Measurements from ENCODE around the gene JMJD4. TPM values are rescaled to one million over a fixed set of nuclear protein-coding genes. Genes with fewer than 3 reads are reported as not detected.

The JMJD4 gene
- total RNA-seq, 1 experiment from 2014 or later: 14.3 TPM

- Histone ChIP-seq H3K79me2 (ENCODE audit: insufficient read depth, low read length) (no peaks in the 10 kb centered on the region), H4K20me1 (ENCODE audit: insufficient read depth) (no peaks in the 10 kb centered on the region), H3K4me2 (ENCODE audit: low read length) (no peak overlapping the region), H3K9me2 (ENCODE audit: insufficient read depth) (no peaks in the 10 kb centered on the region), H3K4me3 (replicated peaks in 1 of 2; ENCODE audit: low read depth in 1 of 2, low read length in 2 of 2) (no peak overlapping the region), H3K36me3 (ENCODE audit: control insufficient read depth in 1 of 2, insufficient read depth in 2 of 2, low read length in 2 of 2) (0 out of 4 replicates have a peak, but pooled peaks cover 0 to 3% of the 10 kb centered on the region in 2 experiments), H2AFZ (ENCODE audit: low read depth, low read length, poor library complexity, severe bottlenecking) (no peak overlapping the region), H3K27ac (ENCODE audit: low read depth, low read length) (no peak overlapping the region), H3K9ac (ENCODE audit: low read length) (no peak overlapping the region), H3K27me3 (ENCODE audit: insufficient read depth, low read length) (no peaks in the 10 kb centered on the region), H3K9me3 (ENCODE audit: control insufficient read depth in 1 of 2, insufficient read depth in 1 of 2, low read depth in 1 of 2, low read length in 2 of 2) (no peaks in the 10 kb centered on the region), H3K4me1 (ENCODE audit: control insufficient read depth in 1 of 2, insufficient read depth in 2 of 2, low read length in 2 of 2) (no peaks in the 10 kb centered on the region)
- ATAC-seq (no peak), DNase-seq (ENCODE audit: low read depth, low spot score) (no peak)
- TF ChIP-seq POLR2A (IDR thresholded peaks at IDR 0.05; ENCODE audit: borderline replicate concordance, extremely low read depth, insufficient read depth, insufficient read length) (no peak), YY1 (IDR thresholded peaks at IDR 0.05; ENCODE audit: extremely low read depth, insufficient replicate concordance, low read depth, low read length) (no peak), ATF3 (IDR thresholded peaks at IDR 0.05) (no peak), POLR2AphosphoS5 (IDR thresholded peaks at IDR 0.05; ENCODE audit: low read depth, low read length) (no peak), RAD21 (IDR thresholded peaks at IDR 0.05; ENCODE audit: low read depth) (no peak), SP1 (IDR thresholded peaks at IDR 0.05; ENCODE audit: low read depth) (no peak), ELF1 (IDR thresholded peaks at IDR 0.05; ENCODE audit: borderline replicate concordance, low read depth) (no peak), ZFX (IDR thresholded peaks at IDR 0.05) (no peak), SIN3A (IDR thresholded peaks at IDR 0.05; ENCODE audit: low read depth) (no peak)
- ChIA-PET RAD21 (ENCODE audit: low non-redundant PET in 1 of 2, low total read pairs in 2 of 2, uncharacterized antibody in 2 of 2, unreplicated experiment in 2 of 2) (no interaction called here), POLR2A (no interaction called here), CTCF (no interaction called here)
- intact Hi-C loops (cut with micrococcal nuclease): no loop called here
- no TSS peak for BruUV-seq (replicated peaks)
Observed at GRCh38 chr1:227779021-227779441, 43.9 kb upstream of the JMJD4 start.

- Histone ChIP-seq H3K36me3 (ENCODE audit: control insufficient read depth in 1 of 2, insufficient read depth in 2 of 2, low read length in 2 of 2) (0 out of 4 replicates have a peak, but pooled peaks cover 0 to 3% of the 10 kb centered on the region in 2 experiments), H3K79me2 (ENCODE audit: insufficient read depth, low read length) (no peaks in the 10 kb centered on the region), H3K27me3 (ENCODE audit: insufficient read depth, low read length) (no peaks in the 10 kb centered on the region), H3K4me3 (replicated peaks in 1 of 2; ENCODE audit: low read depth in 1 of 2, low read length in 2 of 2) (no peak overlapping the region), H3K4me2 (ENCODE audit: low read length) (no peak overlapping the region), H2AFZ (ENCODE audit: low read depth, low read length, poor library complexity, severe bottlenecking) (no peak overlapping the region), H3K9ac (ENCODE audit: low read length) (no peak overlapping the region), H4K20me1 (ENCODE audit: insufficient read depth) (no peaks in the 10 kb centered on the region), H3K27ac (ENCODE audit: low read depth, low read length) (no peak overlapping the region), H3K4me1 (ENCODE audit: control insufficient read depth in 1 of 2, insufficient read depth in 2 of 2, low read length in 2 of 2) (no peaks in the 10 kb centered on the region), H3K9me2 (ENCODE audit: insufficient read depth) (no peaks in the 10 kb centered on the region), H3K9me3 (ENCODE audit: control insufficient read depth in 1 of 2, insufficient read depth in 1 of 2, low read depth in 1 of 2, low read length in 2 of 2) (no peaks in the 10 kb centered on the region)
- ChIA-PET POLR2A (no interaction called here), RAD21 (ENCODE audit: low non-redundant PET in 1 of 2, low total read pairs in 2 of 2, uncharacterized antibody in 2 of 2, unreplicated experiment in 2 of 2) (no interaction called here), CTCF (no interaction called here)
- intact Hi-C loops (cut with micrococcal nuclease): no loop called here
- no peak for DNase-seq (ENCODE audit: low read depth, low spot score)
- ATAC-seq: no peak
- BruUV-seq (replicated peaks): no TSS peak
- TF ChIP-seq TCF7L2 (IDR thresholded peaks at IDR 0.05; ENCODE audit: borderline replicate concordance, extremely low read depth, insufficient read depth, insufficient read length) (no peak), JUND (IDR thresholded peaks at IDR 0.05) (no peak), ZBTB33 (IDR thresholded peaks at IDR 0.05; ENCODE audit: extremely low read depth, insufficient replicate concordance, low read length) (no peak), POLR2A (IDR thresholded peaks at IDR 0.05; ENCODE audit: borderline replicate concordance, extremely low read depth, insufficient read depth, insufficient read length) (no peak), MAX (IDR thresholded peaks at IDR 0.05) (no peak), EZH2phosphoT487 (IDR thresholded peaks at IDR 0.05; ENCODE audit: borderline replicate concordance) (no peak), SIN3A (IDR thresholded peaks at IDR 0.05; ENCODE audit: low read depth) (no peak), REST (IDR thresholded peaks at IDR 0.05; ENCODE audit: low read depth) (no peak), FOSL1 (IDR thresholded peaks at IDR 0.05; ENCODE audit: low read depth) (no peak)
Observed at GRCh38 chr1:227778401-227778947, 43.4 kb upstream of the JMJD4 start.
